BLaER1 (cell line): ENCODE measurements around the gene LMNTD1.

Experiments
- H3K27ac ChIP-seq: shearing (Covaris generic); formaldehyde crosslinking; 2 replicates; pipeline ENCODE4 v1.8.1; 2022
- H3K27me3 ChIP-seq: shearing (Covaris generic); formaldehyde crosslinking; 2 replicates; pipeline ENCODE4 v1.8.1; 2022
- H3K36me3 ChIP-seq: shearing (Covaris generic); formaldehyde crosslinking; 2 replicates; pipeline ENCODE4 v1.8.1; 2022
- H3K4me1 ChIP-seq: shearing (Covaris generic); formaldehyde crosslinking; 2 replicates; pipeline ENCODE4 v1.8.1; 2022
- H3K4me2 ChIP-seq: shearing (Covaris generic); formaldehyde crosslinking; 2 replicates; pipeline ENCODE4 v1.8.1; 2022
- H3K4me3 ChIP-seq: shearing (Covaris generic); formaldehyde crosslinking; 2 replicates; pipeline ENCODE4 v1.8.1; 2022
- H3K9ac ChIP-seq: shearing (Covaris generic); formaldehyde crosslinking; 2 replicates; pipeline ENCODE4 v1.8.1; 2022
- H3K9me3 ChIP-seq: shearing (Covaris generic); formaldehyde crosslinking; 2 replicates; pipeline ENCODE4 v1.8.1; 2022
- H4K20me1 ChIP-seq: shearing (Covaris generic); formaldehyde crosslinking; 2 replicates; pipeline ENCODE4 v1.8.1; 2022
- Cebpa-rat ChIP-seq: shearing (Covaris generic); IDR thresholded peaks from 2 replicates; pipeline ENCODE4 v1.8.1; 2022

LMNTD1 gene

DNA sequence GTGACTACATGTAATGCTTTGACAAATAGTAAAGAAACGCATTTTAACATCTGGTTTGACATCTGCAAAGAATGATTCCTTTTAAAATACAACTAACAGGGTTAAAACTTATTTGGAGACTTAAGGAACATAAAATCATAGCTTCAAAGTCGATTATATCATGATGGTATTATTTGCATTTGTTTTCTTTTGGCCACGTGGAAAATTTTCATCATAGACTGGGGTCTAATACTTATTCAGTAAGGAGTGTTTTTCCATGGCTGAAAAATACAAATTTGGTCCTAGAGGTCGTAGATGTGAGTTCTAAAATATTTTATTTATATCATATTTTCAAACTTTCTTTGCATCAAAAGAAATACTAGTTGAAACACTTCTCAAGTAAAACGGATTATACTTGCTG is 31.5 kb upstream of the LMNTD1 start:
- H3K36me3 ChIP-seq = no peaks in the 10 kb centered on the region
- no peak overlapping the region for H3K4me2 ChIP-seq
- H4K20me1 ChIP-seq = no peaks in the 10 kb centered on the region
- no peak overlapping the region for H3K27ac ChIP-seq
- peaks cover 4% of the 10 kb centered on the region; the same call in 1 of the 2 replicates for H3K9me3 ChIP-seq
- TF ChIP-seq Cebpa-rat = no peak
- no peaks in the 10 kb centered on the region for H3K4me1 ChIP-seq
- H3K4me3 ChIP-seq = no peak overlapping the region
- H3K9ac ChIP-seq = no peak overlapping the region
- no peaks in the 10 kb centered on the region for H3K27me3 ChIP-seq

DNA sequence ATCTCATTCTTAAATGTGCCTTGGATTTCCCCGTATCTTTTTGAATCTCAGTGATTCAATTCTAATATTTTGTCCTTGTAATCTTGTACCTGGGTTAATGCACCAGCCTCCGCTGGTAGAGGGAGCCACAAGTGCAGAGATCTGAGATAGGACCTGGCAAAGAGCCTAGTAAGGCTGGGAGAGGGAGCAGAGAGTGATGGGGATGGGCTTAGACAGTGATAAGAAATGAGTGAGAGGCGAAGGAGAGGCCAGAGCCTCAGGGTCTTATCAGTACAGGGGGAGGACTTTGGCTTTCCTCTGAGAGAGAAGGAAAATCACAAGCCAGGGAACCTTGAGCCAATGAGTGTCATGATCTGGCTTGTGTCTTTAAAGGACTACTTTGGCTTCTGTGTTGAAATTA is 30.5 kb upstream of the LMNTD1 start:
- Histone ChIP-seq H3K27ac (no peak overlapping the region), H3K9ac (no peak overlapping the region), H3K4me3 (no peak overlapping the region), H3K4me2 (no peak overlapping the region), H3K9me3 (peaks cover 4% of the 10 kb centered on the region; the same call in 1 of the 2 replicates), H3K36me3 (no peaks in the 10 kb centered on the region), H4K20me1 (no peaks in the 10 kb centered on the region), H3K27me3 (no peaks in the 10 kb centered on the region), H3K4me1 (no peaks in the 10 kb centered on the region)
- TF ChIP-seq Cebpa-rat = no peak

- Histone ChIP-seq H3K4me1 (no peaks in the 10 kb centered on the region), H3K4me2 (no peak overlapping the region), H3K4me3 (no peak overlapping the region), H4K20me1 (no peaks in the 10 kb centered on the region), H3K9ac (no peak overlapping the region), H3K27me3 (no peaks in the 10 kb centered on the region), H3K27ac (no peak overlapping the region), H3K9me3 (no peaks in the 10 kb centered on the region), H3K36me3 (no peaks in the 10 kb centered on the region)
- no peak for TF ChIP-seq Cebpa-rat
These were observed 28.0 kb upstream of the LMNTD1 start for GRCh38 chr12:25581067-25581466.

DNA sequence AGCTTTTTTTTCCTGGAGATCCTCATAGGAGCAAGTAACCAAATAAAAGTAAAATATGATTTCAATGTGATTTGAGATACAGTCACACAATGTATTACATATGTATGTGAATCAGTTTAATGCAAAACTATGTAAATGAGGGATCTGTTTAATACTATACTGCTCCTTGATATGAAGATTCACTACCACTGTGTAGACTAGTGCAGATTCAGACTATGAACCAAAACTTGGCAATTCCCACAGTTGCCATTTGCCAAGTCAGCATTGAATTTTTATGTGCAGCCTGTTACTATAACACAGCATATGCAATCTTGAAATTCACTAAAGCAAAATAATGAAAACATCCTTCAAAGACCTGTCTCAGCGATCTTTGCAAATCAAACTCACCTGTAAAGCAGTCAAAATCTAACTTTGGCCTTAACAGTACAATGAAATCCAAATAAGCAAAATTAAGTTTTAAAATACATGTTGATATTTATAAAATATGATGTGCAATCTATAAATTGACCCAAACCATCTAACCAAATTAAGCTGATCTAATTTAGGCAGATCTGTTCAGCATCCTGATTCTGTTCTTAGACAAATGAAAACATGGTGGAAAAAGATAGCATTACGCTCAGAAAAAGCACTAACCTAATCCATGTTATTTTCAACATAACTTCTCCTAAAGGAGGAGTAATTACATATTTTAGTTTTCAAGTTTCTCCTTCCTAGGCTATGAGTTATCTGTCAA is 25.5 kb upstream of the LMNTD1 start:
- Histone ChIP-seq H3K27ac (no peak overlapping the region), H3K4me1 (no peaks in the 10 kb centered on the region), H3K27me3 (no peaks in the 10 kb centered on the region), H4K20me1 (no peaks in the 10 kb centered on the region), H3K9ac (no peak overlapping the region), H3K4me3 (no peak overlapping the region), H3K9me3 (no peaks in the 10 kb centered on the region), H3K4me2 (no peak overlapping the region), H3K36me3 (no peaks in the 10 kb centered on the region)
- TF ChIP-seq Cebpa-rat = no peak

DNA sequence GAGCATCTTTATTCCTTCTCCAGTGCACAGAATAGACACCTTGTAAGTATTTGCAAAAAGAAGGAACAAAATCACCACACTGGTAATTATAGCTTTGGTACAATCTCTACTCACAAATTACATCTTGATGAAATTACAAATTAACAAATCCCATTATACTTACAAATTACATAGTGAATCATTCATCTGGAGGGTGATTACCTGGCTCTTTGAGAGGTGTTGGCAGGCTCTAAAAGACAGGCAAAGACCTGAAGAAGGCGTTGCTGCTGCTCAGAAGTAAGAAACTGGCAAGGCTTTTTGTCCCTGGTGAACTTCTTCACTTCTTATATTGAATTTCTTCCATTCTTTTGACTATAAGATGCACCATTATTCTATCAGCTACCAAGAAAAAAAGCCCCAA is 21.7 kb upstream of the LMNTD1 start:
- no peak overlapping the region for H3K9ac ChIP-seq
- no peak overlapping the region for H3K4me2 ChIP-seq
- no peaks in the 10 kb centered on the region for H3K4me1 ChIP-seq
- no peaks in the 10 kb centered on the region for H3K27me3 ChIP-seq
- H3K4me3 ChIP-seq = no peak overlapping the region
- no peaks in the 10 kb centered on the region for H3K36me3 ChIP-seq
- no peaks in the 10 kb centered on the region for H4K20me1 ChIP-seq
- H3K9me3 ChIP-seq = no peaks in the 10 kb centered on the region
- H3K27ac ChIP-seq = no peak overlapping the region
- TF ChIP-seq Cebpa-rat = no peak

GRCh38 chr12:25573346-25573745 is 20.3 kb upstream of the LMNTD1 start:
- Histone ChIP-seq H3K27ac (no peak overlapping the region), H3K4me2 (no peak overlapping the region), H3K9me3 (no peaks in the 10 kb centered on the region), H4K20me1 (no peaks in the 10 kb centered on the region), H3K9ac (no peak overlapping the region), H3K27me3 (no peaks in the 10 kb centered on the region), H3K4me3 (no peak overlapping the region), H3K4me1 (no peaks in the 10 kb centered on the region), H3K36me3 (no peaks in the 10 kb centered on the region)
- TF ChIP-seq Cebpa-rat = no peak

GRCh38 chr12:25570418-25570817 is 17.3 kb upstream of the LMNTD1 start:
- Histone ChIP-seq H4K20me1 (no peaks in the 10 kb centered on the region), H3K27ac (no peak overlapping the region), H3K4me1 (no peaks in the 10 kb centered on the region), H3K9me3 (no peaks in the 10 kb centered on the region), H3K4me2 (no peak overlapping the region), H3K27me3 (no peaks in the 10 kb centered on the region), H3K4me3 (no peak overlapping the region), H3K36me3 (no peaks in the 10 kb centered on the region), H3K9ac (no peak overlapping the region)
- no peak for TF ChIP-seq Cebpa-rat

DNA sequence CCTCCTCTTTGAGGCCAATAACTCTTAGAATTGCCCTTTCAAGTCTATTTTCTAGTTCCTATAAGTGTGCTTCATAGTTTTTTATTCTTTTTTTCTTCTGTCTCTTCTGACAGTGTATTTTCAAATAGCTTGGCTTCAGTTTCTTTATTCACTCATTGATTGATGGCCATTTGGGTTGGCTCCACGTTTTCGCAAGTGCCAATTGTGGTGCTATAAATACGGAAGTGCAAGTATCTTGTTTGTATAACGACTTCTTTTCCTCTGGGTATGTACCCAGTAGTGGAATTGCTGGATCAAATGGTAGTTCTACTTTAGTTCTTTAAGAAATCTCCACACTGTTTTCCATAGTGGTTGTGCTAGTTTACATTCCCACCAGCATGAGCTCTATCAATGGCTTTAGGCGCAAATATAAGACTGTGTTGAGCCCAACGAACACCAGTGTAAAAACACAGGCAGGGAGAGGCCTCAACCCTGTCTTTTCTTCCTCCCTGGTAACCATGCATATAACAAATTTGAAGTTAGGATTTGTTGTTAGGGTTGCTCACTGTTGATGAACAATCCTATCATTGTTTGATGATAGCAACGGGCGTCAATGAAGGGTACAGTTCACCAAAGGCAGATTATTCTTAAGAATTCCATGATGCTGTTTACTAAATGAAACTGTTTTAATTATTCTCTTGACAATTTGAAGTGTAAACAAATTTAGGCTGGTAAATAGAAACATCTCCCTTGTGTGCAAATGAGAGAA is 13.3 kb upstream of the LMNTD1 start:
- no peaks in the 10 kb centered on the region for H3K27me3 ChIP-seq
- no peak overlapping the region for H3K9ac ChIP-seq
- no peak for TF ChIP-seq Cebpa-rat
- no peaks in the 10 kb centered on the region for H4K20me1 ChIP-seq
- no peaks in the 10 kb centered on the region for H3K36me3 ChIP-seq
- no peak overlapping the region for H3K4me3 ChIP-seq
- H3K4me1 ChIP-seq = no peaks in the 10 kb centered on the region
- no peaks in the 10 kb centered on the region for H3K9me3 ChIP-seq
- H3K27ac ChIP-seq = no peak overlapping the region
- H3K4me2 ChIP-seq = no peak overlapping the region

GRCh38 chr12:25558586-25558985 is 5.5 kb upstream of the LMNTD1 start:
- Histone ChIP-seq H4K20me1 (no peaks in the 10 kb centered on the region), H3K27ac (no peak overlapping the region), H3K4me3 (no peak overlapping the region), H3K4me1 (no peaks in the 10 kb centered on the region), H3K4me2 (no peak overlapping the region), H3K27me3 (no peaks in the 10 kb centered on the region), H3K36me3 (no peaks in the 10 kb centered on the region), H3K9me3 (no peaks in the 10 kb centered on the region), H3K9ac (no peak overlapping the region)
- TF ChIP-seq Cebpa-rat = no peak

- Histone ChIP-seq H3K4me3 (no peak overlapping the region), H3K27me3 (no peaks in the 10 kb centered on the region), H3K4me2 (no peak overlapping the region), H3K9ac (no peak overlapping the region), H3K9me3 (no peaks in the 10 kb centered on the region), H4K20me1 (no peaks in the 10 kb centered on the region), H3K27ac (no peak overlapping the region), H3K4me1 (no peaks in the 10 kb centered on the region), H3K36me3 (no peaks in the 10 kb centered on the region)
- no peak for TF ChIP-seq Cebpa-rat
These were observed 4.8 kb upstream of the LMNTD1 start for GRCh38 chr12:25557830-25558436.
